GM18505 (cell line): ENCODE data around the gene MLLT11.

Source experiments
- ATAC-seq: cut with Tn5 transposase; IDR thresholded peaks from one replicate; pipeline ENCODE4 v1.9.1; 2021; ENCODE audit not compliant: unreplicated experiment
- POLR2A ChIP-seq: IDR thresholded peaks from 4 replicates; pipeline ENCODE4 v1.6.1; 2011; ENCODE audit warnings: borderline replicate concordance; ENCODE audit not compliant: insufficient read depth, insufficient read length; ENCODE audit errors: extremely low read depth

The MLLT11 gene

GRCh38 chr1:151047925-151048644, 12.1 kb upstream of the MLLT11 start:
- ATAC-seq: peak; percentile 54

GRCh38 chr1:151048645-151049032, 11.6 kb upstream of the MLLT11 start:
- ATAC-seq: no peak
- no peak for TF ChIP-seq POLR2A

More at GRCh38 chr1:151047925-151048644, 12.1 kb upstream of the MLLT11 start:
- no peak for TF ChIP-seq POLR2A

- no peak for ATAC-seq
- no peak for TF ChIP-seq POLR2A
Observed at GRCh38 chr1:151049458-151049857, 10.7 kb upstream of the MLLT11 start.

- TF ChIP-seq POLR2A: no peak
Observed at GRCh38 chr1:151050051-151050688, 10.0 kb upstream of the MLLT11 start.

GRCh38 chr1:151051356-151052009, 8.7 kb upstream of the MLLT11 start:
- ATAC-seq: no peak
- TF ChIP-seq POLR2A: peak; percentile 13

More at GRCh38 chr1:151050051-151050688, 10.0 kb upstream of the MLLT11 start:
- no peak for ATAC-seq

- no peak for TF ChIP-seq POLR2A
- ATAC-seq: no peak
Observed at GRCh38 chr1:151054971-151055547, 5.1 kb upstream of the MLLT11 start.

GRCh38 chr1:151055581-151055980, 4.6 kb upstream of the MLLT11 start:
- TF ChIP-seq POLR2A: no peak
- no peak for ATAC-seq

GRCh38 chr1:151056149-151056548, 4.0 kb upstream of the MLLT11 start:
- ATAC-seq: no peak
- no peak for TF ChIP-seq POLR2A

GRCh38 chr1:151058692-151059091, 1.5 kb upstream of the MLLT11 start:
- ATAC-seq: no peak
- TF ChIP-seq POLR2A: no peak

GRCh38 chr1:151059109-151060006, 839 bp upstream of the MLLT11 start, which contains the start of gene CDC42SE1:
Gene CDC42SE1 (minus strand): TSS chr1:151059622. CDS start chr1:151055730, 3,892 bp downstream.
- peak; percentile 73 for ATAC-seq
- peak; percentile 91 for TF ChIP-seq POLR2A

GRCh38 chr1:151060657-151061421, 642 bp downstream of the MLLT11 start:
- TF ChIP-seq POLR2A: no peak
- no peak for ATAC-seq

- no peak for ATAC-seq
- TF ChIP-seq POLR2A: no peak
Observed at GRCh38 chr1:151061704-151062103, 1.5 kb downstream of the MLLT11 start.
